Activated T-cell treated with anti-CD3 and anti-CD28 coated beads, Interleukin-2, amount 50 U/mL, for 4 hours (primary cell): ENCODE measurements around the gene FADD. TPM values are rescaled to one million over a fixed set of nuclear protein-coding genes. Genes with fewer than 3 reads are reported as not detected.

Experiments
- ATAC-seq, 2 donors: fragments of 200-7000 bp; cut with Tn5 transposase; one replicate each; pipeline ENCODE4 v1.10.0; 2021
- DNase-seq: peaks from one replicate; pipeline ENCODE4 v3.0.0-alpha.2; 2020
- H3K27me3 Mint-ChIP-seq: one replicate; pipeline ENCODE4 v1.8.0; 2021; ENCODE audit warnings: low read depth, mixed read lengths
- H3K36me3 Mint-ChIP-seq: one replicate; pipeline ENCODE4 v1.8.0; 2022; ENCODE audit warnings: mixed read lengths; ENCODE audit not compliant: insufficient read depth
- H3K4me1 Mint-ChIP-seq: one replicate; pipeline ENCODE4 v1.8.0; 2021; ENCODE audit warnings: low read depth, mixed read lengths
- H3K4me3 Mint-ChIP-seq: one replicate; pipeline ENCODE4 v1.8.0; 2021; ENCODE audit warnings: mild to moderate bottlenecking, moderate library complexity, mixed read lengths
- H3K9me3 Mint-ChIP-seq: one replicate; pipeline ENCODE4 v1.8.0; 2021; ENCODE audit warnings: mixed read lengths
- total RNA-seq, 3 donors: library from RNA; stranded (reverse); gene quantifications; one replicate each; pipeline ENCODE4 v1.2.1, GENCODE V29; 2021

Gene FADD
- total RNA-seq, 3 donors from 2014 or later, result 34.7 to 41.7 (median 38.6) TPM

DNA sequence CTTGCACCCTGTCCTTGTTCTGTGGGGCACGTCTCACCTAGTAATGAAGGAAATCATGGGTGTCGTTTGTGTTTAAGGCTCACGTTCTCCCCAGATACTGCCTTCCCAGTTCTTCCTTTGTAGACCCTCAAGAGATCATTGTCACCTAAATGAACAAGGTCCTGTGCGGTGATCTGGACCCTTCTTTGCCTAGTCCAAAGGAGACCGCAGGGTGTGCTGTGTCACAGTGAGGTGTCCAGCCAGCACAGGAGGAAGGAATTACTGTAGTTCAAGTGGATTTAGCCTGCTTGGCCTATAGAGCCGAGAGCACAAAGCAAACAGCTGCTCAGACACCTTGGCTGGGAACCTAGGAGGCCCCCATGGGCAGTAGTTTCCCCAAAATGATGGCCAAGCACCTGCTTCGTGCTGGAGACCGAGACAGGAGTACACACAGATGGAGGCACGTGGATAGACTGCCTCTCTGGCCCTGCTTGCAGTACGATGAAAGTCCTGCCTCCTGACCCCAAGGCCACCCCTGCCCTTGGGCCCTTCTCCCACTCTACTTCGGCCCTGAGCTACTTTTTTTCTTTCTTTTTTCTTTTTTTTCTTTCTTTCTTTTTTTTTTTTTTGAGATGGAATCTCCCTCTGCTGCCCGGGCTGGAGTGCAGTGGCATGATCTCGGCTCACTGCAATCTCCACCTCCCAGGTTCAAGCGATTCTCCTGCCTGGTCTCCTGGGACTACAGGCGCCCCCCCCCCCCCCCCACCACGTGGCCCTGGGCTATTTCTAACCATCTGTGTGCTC, 48.0 kb downstream of the FADD start:
- no peaks in the 10 kb centered on the region for H3K4me1 Mint-ChIP-seq
- DNase-seq, result no peak
- H3K36me3 Mint-ChIP-seq, result no peaks in the 10 kb centered on the region
- no peak for ATAC-seq
- H3K4me3 Mint-ChIP-seq, result no peak overlapping the region
- H3K9me3 Mint-ChIP-seq, result no peaks in the 10 kb centered on the region
- H3K27me3 Mint-ChIP-seq, result peaks cover 3% of the 10 kb centered on the region

DNA sequence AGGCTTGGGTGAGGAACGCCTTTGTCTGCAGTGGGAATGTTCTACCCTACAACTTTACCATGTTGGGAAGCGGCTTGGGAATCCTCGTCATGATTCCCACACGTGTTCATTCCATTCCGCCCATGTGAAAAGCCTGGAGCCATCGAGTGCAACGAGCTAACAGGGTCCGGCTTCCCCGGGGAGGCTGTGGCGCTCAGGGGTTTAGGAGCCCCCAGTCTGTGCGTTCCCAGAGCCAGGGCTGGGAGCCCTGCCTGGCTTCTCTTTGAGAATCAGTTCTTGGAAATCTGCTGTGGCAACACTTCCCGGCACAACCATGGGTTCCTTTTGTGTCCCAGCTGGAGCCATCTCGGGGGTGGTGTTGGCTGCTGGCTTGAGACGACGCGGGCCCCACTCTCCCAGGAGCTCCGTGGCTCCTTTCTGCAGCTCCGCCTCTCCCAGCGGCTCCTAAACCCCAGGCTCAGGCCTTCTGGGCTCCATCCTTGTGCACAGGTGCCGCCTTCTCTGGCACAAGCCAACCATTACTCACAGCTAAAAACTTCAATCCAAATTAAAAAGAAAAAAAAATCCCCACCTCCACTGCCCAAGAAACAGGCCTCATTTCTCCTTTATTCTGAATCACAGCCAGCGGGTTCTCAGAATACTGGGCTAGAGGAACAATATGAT, 48.7 kb downstream of the FADD start:
- no peak overlapping the region for H3K4me3 Mint-ChIP-seq
- ATAC-seq (no peak), DNase-seq (no peak)
- H3K36me3 Mint-ChIP-seq, result no peaks in the 10 kb centered on the region
- H3K4me1 Mint-ChIP-seq, result no peaks in the 10 kb centered on the region
- H3K27me3 Mint-ChIP-seq, result peaks cover 3% of the 10 kb centered on the region
- H3K9me3 Mint-ChIP-seq, result no peaks in the 10 kb centered on the region

DNA sequence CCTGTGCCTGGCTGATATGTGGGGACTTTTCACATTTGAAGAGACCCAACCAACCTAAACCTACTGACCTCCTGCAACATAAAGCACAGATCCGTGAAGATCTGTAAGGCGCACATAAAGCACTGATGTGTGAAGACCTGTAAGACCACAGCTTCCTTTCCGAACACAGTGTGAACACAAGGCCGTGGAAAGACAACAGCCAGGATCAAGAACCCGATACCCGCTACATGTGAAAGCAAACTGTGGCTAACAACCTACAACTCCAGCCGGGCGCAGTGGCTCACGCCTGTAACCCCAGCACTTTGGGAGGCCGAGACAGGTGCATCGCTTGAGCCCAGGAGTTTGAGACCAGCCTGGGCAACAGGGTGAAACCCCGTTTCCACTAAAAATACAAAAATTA, 49.7 kb downstream of the FADD start:
- H3K36me3 Mint-ChIP-seq, result no peaks in the 10 kb centered on the region
- no peaks in the 10 kb centered on the region for H3K4me1 Mint-ChIP-seq
- H3K9me3 Mint-ChIP-seq, result no peaks in the 10 kb centered on the region
- H3K4me3 Mint-ChIP-seq, result no peak overlapping the region
- DNase-seq (no peak), ATAC-seq (no peak)
- H3K27me3 Mint-ChIP-seq, result peaks cover 3% of the 10 kb centered on the region

DNA sequence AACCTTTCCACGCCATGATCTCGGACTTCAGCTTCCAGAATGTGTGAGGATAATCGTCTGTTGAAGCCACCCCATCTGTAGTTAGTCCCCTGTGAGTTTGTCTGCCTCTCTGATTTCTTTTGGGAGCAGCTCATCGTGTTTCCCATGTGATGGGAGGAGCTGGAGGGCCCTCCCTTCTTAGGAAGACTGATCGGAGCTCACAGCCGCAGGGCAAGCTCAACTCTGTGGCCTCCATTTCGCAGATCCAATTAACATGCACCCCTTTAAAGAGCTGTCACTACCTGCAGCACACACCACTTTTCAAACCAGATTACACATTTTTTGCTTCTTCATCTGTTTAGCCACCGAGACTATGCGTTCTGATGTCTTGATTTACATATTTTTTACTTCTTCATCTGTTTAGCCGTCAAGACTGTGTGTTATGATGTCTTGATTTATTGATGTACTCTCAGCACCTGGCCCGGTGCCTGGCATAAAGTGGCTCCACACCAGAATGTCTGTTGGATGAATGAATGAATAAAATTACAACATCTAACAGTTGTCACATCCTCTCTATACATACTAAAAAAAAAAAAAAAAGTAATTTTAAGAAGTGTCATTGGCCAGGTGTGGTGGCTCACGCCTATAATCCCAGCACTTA, 52.5 kb downstream of the FADD start:
- no peak for ATAC-seq
- H3K9me3 Mint-ChIP-seq, result no peaks in the 10 kb centered on the region

More for the DNA sequence above, 52.5 kb downstream of the FADD start:
- Mint-ChIP-seq H3K4me3 (no peak overlapping the region), H3K4me1 (no peaks in the 10 kb centered on the region), H3K27me3 (peaks cover 3% of the 10 kb centered on the region), H3K36me3 (no peaks in the 10 kb centered on the region)
- DNase-seq, result no peak

Other genes with a start within 250 kb of the FADD start
- under 1 TPM; 0.14 to 0.20 (median 0.16) TPM for gene ANO1, start 125.0 kb upstream of the FADD start, total RNA-seq
- 10 to 100 TPM; 38.2 to 48.0 (median 46.7) TPM for gene PPFIA1, start 67.4 kb downstream of the FADD start, total RNA-seq
- gene CTTN, start 195.2 kb downstream of the FADD start, total RNA-seq, result 10 to 100 TPM; 56.5 to 59.1 (median 57.5) TPM